NCI-H524 (cell line): ENCODE data around the gene GPR65.

Experiments used
- DNase-seq, 2 experiments: peaks; one replicate each; lab custom pipeline; 2025; lab: John Stamatoyannopoulos, UW

The GPR65 gene

GRCh38 chr14:88005050-88005481 is at the start of gene GPR65:
TSS of gene GPR65 (plus strand) at chr14:88005135. CDS start at chr14:88010848, 5,713 bp downstream.
- DNase-seq = no peak

GRCh38 chr14:87955501-87955900 is 49.4 kb upstream of the GPR65 start:
- DNase-seq = no peak

- DNase-seq = no peak
Measured at GRCh38 chr14:87960013-87960787, 44.7 kb upstream of the GPR65 start.

- DNase-seq = no peak
Measured at GRCh38 chr14:87961246-87961645, 43.7 kb upstream of the GPR65 start.

GRCh38 chr14:87966816-87967215 is 38.1 kb upstream of the GPR65 start:
- no peak for DNase-seq

GRCh38 chr14:87967496-87967895 is 37.4 kb upstream of the GPR65 start:
- DNase-seq = no peak

GRCh38 chr14:87971010-87971409 is 33.9 kb upstream of the GPR65 start:
- DNase-seq = no peak

- DNase-seq = no peak
Measured at GRCh38 chr14:87975636-87976035, 29.3 kb upstream of the GPR65 start.

- no peak for DNase-seq
Measured at GRCh38 chr14:87979689-87980088, 25.2 kb upstream of the GPR65 start.

GRCh38 chr14:87989221-87989955 is 15.5 kb upstream of the GPR65 start:
- no peak for DNase-seq

GRCh38 chr14:87989956-87990299 is 15.0 kb upstream of the GPR65 start:
- DNase-seq = no peak

GRCh38 chr14:87990682-87991081 is 14.3 kb upstream of the GPR65 start:
- DNase-seq = no peak

GRCh38 chr14:87992346-87992717 is 12.6 kb upstream of the GPR65 start:
- peak; percentile 56 to 63 for DNase-seq

- peak; percentile 92 to 95 for DNase-seq
Measured at GRCh38 chr14:87992718-87993628, 12.0 kb upstream of the GPR65 start, which contains the start of gene GALC. TSS of gene GALC (minus strand) at chr14:87993182. CDS start at chr14:87993164, 18 bp downstream.

- no peak for DNase-seq
Measured at GRCh38 chr14:87994974-87995373, 10.0 kb upstream of the GPR65 start.

- DNase-seq = no peak
Measured at GRCh38 chr14:87995500-87996290, 9.2 kb upstream of the GPR65 start.

- DNase-seq = no peak
Measured at GRCh38 chr14:87996291-87996592, 8.7 kb upstream of the GPR65 start.

- no peak for DNase-seq
Measured at GRCh38 chr14:87998482-87998881, 6.5 kb upstream of the GPR65 start.

- no peak for DNase-seq
Measured at GRCh38 chr14:87999277-87999676, 5.7 kb upstream of the GPR65 start.

GRCh38 chr14:88002421-88003075 is 2.4 kb upstream of the GPR65 start:
- DNase-seq = no peak

- DNase-seq = no peak
Measured at GRCh38 chr14:88003425-88003824, 1.5 kb upstream of the GPR65 start.
